ENCODE measurements around the gene TRAPPC6A. TPM values are rescaled to one million over a fixed set of nuclear protein-coding genes. Genes with fewer than 3 reads are reported as not detected.

The TRAPPC6A gene
- total and polyA plus RNA-seq, 5 donors from 2014 or later: 54.7 to 182 (median 164) TPM

DNA sequence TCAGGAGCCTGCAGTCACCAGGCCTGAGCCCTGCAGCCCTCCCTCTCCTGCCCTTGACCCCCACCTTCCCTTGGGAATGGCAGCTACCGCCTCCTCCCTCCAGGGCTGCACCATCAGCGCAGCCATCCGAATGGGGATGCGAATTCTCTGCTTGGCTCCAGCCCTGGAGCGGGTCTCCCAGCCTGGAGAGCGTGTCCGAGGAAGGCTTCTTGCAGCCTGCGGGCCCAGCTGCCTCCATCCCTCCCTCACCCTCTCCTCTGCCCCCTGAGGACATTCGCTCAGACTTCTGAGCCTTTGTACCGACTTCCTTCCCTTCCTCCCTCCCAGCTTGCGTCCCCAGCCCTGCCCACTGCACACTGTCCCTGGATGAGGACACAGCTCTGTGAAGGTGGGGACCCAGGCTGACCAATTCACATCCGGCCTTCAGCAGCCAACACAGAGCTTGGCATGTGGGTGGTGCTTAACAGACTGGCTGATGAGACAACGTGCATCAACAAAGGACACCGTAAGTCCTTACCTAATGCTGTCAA lies 11.2 kb downstream of the TRAPPC6A start:
- no peaks in the 10 kb centered on the region for H3K9me3 Mint-ChIP-seq
- DNase-seq (no peak), ATAC-seq (ENCODE audit: low read depth in 2 of 2) (no peak)
- Histone ChIP-seq H3K4me3 (ENCODE audit: low read depth, low read length) (no peak overlapping the region), H3K4me1 (ENCODE audit: control insufficient read depth, insufficient read depth, low read length, poor library complexity, severe bottlenecking) (peaks cover 39% of the 10 kb centered on the region), H3K27me3 (ENCODE audit: control insufficient read depth, insufficient read depth, low read length) (no peaks in the 10 kb centered on the region), H3K9me3 (ENCODE audit: control insufficient read depth in 2 of 2, low read length in 2 of 2) (no peaks in the 10 kb centered on the region), H3K36me3 (ENCODE audit: control insufficient read depth, insufficient read depth, low read length) (no peaks in the 10 kb centered on the region), H3K27ac (ENCODE audit: insufficient read depth, low read length, poor library complexity, severe bottlenecking) (no peak overlapping the region)
- no peak overlapping the region for H3K4me3 Mint-ChIP-seq
- H3K27ac Mint-ChIP-seq: peak overlapping the region in 2 of 3 donors; percentile 43 to 82
- peaks cover 5 to 53% (median 19%) of the 10 kb centered on the region in 4 donors for H3K4me1 Mint-ChIP-seq
- H3K27me3 Mint-ChIP-seq: no peaks in the 10 kb centered on the region
- H3K36me3 Mint-ChIP-seq: no peaks in the 10 kb centered on the region

DNA sequence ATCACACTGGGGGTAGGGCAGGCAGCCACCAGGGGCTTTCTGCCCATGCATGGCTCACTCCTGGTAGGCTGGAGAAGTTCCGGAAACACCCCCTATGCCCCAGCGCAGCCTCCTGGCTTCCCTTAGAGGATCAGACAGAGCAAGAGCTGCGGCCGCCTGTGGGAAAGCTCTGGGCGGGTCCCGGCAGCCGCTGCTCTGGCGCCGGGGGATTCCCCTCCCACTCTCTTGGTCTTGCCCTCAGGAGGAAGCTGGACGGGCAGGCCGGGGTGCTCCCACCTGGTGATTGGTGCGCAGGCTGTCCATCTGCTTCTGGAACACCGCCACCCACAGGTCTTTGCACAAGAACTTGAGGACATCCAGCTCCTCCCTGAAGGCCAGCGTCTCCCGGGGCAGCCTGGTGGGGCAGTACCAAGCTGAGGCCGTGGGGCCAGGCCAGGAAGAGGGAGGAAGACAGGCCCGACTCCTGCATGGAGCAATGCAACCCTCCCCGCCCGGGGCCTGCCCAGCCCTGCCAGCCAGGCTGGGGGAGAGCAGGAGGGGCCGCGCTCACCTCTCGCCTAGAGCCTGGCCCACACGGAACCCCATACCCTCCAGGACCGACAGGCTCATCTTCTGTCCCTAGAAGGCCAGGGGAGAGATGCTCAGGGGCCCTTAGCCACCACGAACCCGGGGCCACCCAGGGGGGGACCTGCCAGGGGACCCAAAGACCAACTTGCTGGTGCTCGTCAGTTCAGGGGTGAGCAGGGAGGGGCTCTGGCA lies 13.3 kb downstream of the TRAPPC6A start:
- H3K27me3 ChIP-seq (ENCODE audit: control insufficient read depth, insufficient read depth, low read length): no peaks in the 10 kb centered on the region
- H3K4me1 ChIP-seq (ENCODE audit: control insufficient read depth, insufficient read depth, low read length, poor library complexity, severe bottlenecking): peaks cover 19% of the 10 kb centered on the region
- peak overlapping the region; percentile 63 for H3K27ac ChIP-seq (ENCODE audit: insufficient read depth, low read length, poor library complexity, severe bottlenecking)
- DNase-seq: peak; percentile 17 to 61 (median 17)
- peak overlapping the region in 1 of 3 donors; percentile 86 for H3K27ac Mint-ChIP-seq
- no peaks in the 10 kb centered on the region for H3K27me3 Mint-ChIP-seq
- no peaks in the 10 kb centered on the region for H3K36me3 Mint-ChIP-seq
- peak; percentile 58 to 62 for ATAC-seq (ENCODE audit: low read depth in 2 of 2)
- peaks cover 0 to 36% (median 14%) of the 10 kb centered on the region in 4 donors for H3K4me1 Mint-ChIP-seq
- no peak overlapping the region for H3K4me3 Mint-ChIP-seq
- no peaks in the 10 kb centered on the region for H3K9me3 Mint-ChIP-seq
- H3K36me3 ChIP-seq (ENCODE audit: control insufficient read depth, insufficient read depth, low read length): no peaks in the 10 kb centered on the region
- no peak overlapping the region for H3K4me3 ChIP-seq (ENCODE audit: low read depth, low read length)
- H3K9me3 ChIP-seq (ENCODE audit: control insufficient read depth in 2 of 2, low read length in 2 of 2): no peaks in the 10 kb centered on the region

DNA sequence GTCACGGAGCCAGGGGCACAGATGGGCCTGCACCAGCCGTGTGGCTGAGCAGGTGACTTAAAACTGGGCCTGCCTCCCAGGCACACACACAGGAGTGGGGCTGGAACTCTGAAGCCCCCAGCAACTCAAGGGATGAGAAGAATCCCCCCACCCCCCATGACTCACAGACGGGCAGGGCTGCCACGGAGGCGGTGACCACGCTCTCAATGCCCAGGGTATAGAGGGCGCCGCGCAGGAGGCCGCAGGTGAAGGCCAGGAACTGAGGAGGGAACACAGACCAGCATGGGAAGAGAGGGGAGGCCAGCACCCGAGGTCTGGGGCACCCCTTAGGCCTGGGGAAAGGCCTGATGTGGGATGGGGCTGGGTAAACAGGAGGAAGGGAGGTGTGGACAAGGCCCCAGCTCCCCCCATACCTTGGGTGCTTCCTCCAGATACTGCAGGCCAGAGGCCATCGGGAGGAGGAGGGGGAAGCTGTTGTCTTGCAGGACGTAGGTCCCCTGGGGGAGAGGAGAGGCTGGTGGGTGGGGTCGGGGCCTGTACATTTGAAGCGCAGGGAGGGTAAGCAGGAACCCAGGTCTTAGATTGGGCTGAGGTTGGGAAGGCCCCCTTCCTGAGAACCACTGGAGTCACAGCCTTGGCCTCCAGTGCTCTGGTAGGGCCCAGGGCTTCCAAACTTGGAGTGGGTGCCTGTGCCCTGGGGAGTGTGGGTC lies 14.1 kb downstream of the TRAPPC6A start:
- Histone ChIP-seq H3K27me3 (ENCODE audit: control insufficient read depth, insufficient read depth, low read length) (no peaks in the 10 kb centered on the region), H3K9me3 (ENCODE audit: control insufficient read depth in 2 of 2, low read length in 2 of 2) (no peaks in the 10 kb centered on the region), H3K4me1 (ENCODE audit: control insufficient read depth, insufficient read depth, low read length, poor library complexity, severe bottlenecking) (peaks cover 17% of the 10 kb centered on the region), H3K36me3 (ENCODE audit: control insufficient read depth, insufficient read depth, low read length) (no peaks in the 10 kb centered on the region), H3K4me3 (ENCODE audit: low read depth, low read length) (no peak overlapping the region), H3K27ac (ENCODE audit: insufficient read depth, low read length, poor library complexity, severe bottlenecking) (peak overlapping the region; percentile 63)
- DNase-seq (no peak), ATAC-seq (ENCODE audit: low read depth in 2 of 2) (peak in 1 of 2 donors; percentile 13)
- Mint-ChIP-seq H3K4me1 (peaks cover 0 to 33% (median 14%) of the 10 kb centered on the region in 4 donors), H3K36me3 (no peaks in the 10 kb centered on the region), H3K27ac (peak overlapping the region in 2 of 3 donors; percentile 36 to 64), H3K9me3 (no peaks in the 10 kb centered on the region), H3K4me3 (peak overlapping the region in 1 of 4 donors; percentile 13), H3K27me3 (no peaks in the 10 kb centered on the region)

DNA sequence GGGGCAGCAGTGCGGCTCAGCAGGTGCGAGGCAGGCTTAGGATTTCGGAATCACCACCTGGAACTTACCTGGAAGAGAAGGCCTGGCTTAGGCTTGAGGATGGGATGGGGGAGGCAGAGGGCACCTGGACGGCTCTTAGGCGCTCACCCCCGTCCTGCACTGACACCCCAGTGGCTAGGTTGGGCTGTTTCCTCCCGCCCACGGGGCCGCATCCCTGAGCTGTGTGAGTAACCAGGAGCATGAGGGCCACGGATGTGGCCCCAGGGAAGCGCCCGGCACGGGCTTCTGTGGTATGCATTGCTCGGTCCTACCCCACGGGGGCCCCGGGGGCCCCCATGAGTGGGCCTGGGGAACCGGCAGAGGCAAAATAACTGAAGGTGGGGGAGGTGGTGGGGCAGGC lies 14.9 kb downstream of the TRAPPC6A start:
- no peaks in the 10 kb centered on the region for H3K27me3 Mint-ChIP-seq
- H3K36me3 Mint-ChIP-seq: no peaks in the 10 kb centered on the region
- Histone ChIP-seq H3K9me3 (ENCODE audit: control insufficient read depth in 2 of 2, low read length in 2 of 2) (no peaks in the 10 kb centered on the region), H3K4me3 (ENCODE audit: low read depth, low read length) (no peak overlapping the region), H3K36me3 (ENCODE audit: control insufficient read depth, insufficient read depth, low read length) (no peaks in the 10 kb centered on the region), H3K27me3 (ENCODE audit: control insufficient read depth, insufficient read depth, low read length) (no peaks in the 10 kb centered on the region), H3K4me1 (ENCODE audit: control insufficient read depth, insufficient read depth, low read length, poor library complexity, severe bottlenecking) (peaks cover 17% of the 10 kb centered on the region), H3K27ac (ENCODE audit: insufficient read depth, low read length, poor library complexity, severe bottlenecking) (no peak overlapping the region)
- H3K27ac Mint-ChIP-seq: no peak overlapping the region
- H3K4me3 Mint-ChIP-seq: no peak overlapping the region
- no peaks in the 10 kb centered on the region for H3K9me3 Mint-ChIP-seq
- no peak for ATAC-seq (ENCODE audit: low read depth in 2 of 2)
- DNase-seq: no peak
- H3K4me1 Mint-ChIP-seq: peaks cover 0 to 32% (median 14%) of the 10 kb centered on the region in 4 donors

DNA sequence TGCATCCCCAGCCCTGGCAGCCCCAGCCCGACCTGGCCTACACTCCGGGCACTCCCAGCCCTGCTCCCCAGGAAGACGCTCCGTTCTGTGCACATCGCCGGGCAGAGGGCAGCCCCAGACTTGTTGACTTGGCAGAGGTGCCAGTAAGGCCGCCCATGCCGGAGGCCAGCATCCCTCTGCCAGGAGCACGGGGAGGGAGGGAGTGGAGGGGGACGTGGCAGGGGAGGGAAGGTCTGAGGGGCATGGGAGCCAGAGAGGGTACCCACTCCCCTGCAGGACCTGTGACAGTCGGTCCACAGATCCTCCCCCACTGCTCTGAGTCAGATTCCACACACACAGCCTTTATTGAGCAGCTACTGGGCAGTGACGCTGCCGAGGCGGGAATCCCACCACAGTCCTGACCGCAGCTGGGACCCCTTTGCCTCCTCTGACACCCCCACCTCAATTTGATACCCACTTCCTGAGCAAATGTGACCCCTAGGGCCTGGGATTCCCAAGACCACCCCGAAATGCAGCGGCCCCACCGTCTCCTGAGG lies 15.4 kb downstream of the TRAPPC6A start:
- Mint-ChIP-seq H3K9me3 (no peaks in the 10 kb centered on the region), H3K4me3 (no peak overlapping the region), H3K36me3 (no peaks in the 10 kb centered on the region), H3K4me1 (peaks cover 0 to 32% (median 14%) of the 10 kb centered on the region in 4 donors), H3K27me3 (no peaks in the 10 kb centered on the region), H3K27ac (no peak overlapping the region)
- Histone ChIP-seq H3K4me3 (ENCODE audit: low read depth, low read length) (no peak overlapping the region), H3K36me3 (ENCODE audit: control insufficient read depth, insufficient read depth, low read length) (no peaks in the 10 kb centered on the region), H3K27ac (ENCODE audit: insufficient read depth, low read length, poor library complexity, severe bottlenecking) (no peak overlapping the region), H3K27me3 (ENCODE audit: control insufficient read depth, insufficient read depth, low read length) (no peaks in the 10 kb centered on the region), H3K4me1 (ENCODE audit: control insufficient read depth, insufficient read depth, low read length, poor library complexity, severe bottlenecking) (peaks cover 17% of the 10 kb centered on the region), H3K9me3 (ENCODE audit: control insufficient read depth in 2 of 2, low read length in 2 of 2) (no peaks in the 10 kb centered on the region)
- ATAC-seq (ENCODE audit: low read depth in 2 of 2) (no peak), DNase-seq (no peak)

DNA sequence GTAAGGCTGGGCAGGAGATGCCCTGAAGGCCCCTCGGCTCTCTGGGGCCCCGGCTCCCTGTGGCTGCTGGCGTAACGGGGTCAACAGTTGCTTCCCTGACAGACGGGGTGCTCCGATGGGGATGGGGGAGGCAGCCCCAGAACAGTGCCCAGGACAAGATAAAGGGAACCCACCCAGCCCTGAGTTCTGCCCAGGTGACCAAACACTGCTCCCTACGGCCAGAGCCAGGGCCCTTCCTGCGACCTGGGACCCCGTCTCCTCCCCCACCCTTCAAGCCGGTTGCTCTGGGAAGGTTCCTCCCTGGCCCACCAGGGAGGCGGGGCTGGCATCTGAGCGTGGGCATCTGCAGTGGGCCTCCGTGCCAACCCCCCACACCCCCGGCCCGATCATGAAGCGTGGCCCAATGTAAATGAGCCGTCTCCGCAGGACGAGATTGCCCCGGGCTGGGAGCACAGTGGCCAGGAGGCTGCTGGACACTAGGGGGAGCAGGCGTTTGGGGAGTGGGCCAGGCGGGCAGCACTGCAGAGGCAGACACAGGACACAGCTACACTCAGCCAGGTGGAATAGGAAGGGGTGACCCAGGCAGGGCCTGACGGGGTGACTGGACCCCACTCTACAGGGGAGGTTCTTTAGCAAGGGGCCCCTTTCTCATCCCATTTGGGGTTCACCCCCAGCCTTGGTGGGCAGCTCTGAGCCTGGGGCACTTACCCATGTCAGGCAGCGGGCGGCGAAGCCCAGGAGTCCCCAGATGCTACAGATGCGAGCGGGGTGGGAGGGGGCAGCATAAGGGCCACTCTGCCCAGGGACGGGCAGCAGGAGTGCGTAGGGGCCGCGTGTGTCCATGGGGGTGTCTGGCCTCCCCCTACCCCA lies 16.1 kb downstream of the TRAPPC6A start:
- H3K27me3 Mint-ChIP-seq: no peaks in the 10 kb centered on the region
- ATAC-seq (ENCODE audit: low read depth in 2 of 2): no peak
- Histone ChIP-seq H3K27ac (ENCODE audit: insufficient read depth, low read length, poor library complexity, severe bottlenecking) (no peak overlapping the region), H3K4me1 (ENCODE audit: control insufficient read depth, insufficient read depth, low read length, poor library complexity, severe bottlenecking) (peaks cover 17% of the 10 kb centered on the region), H3K36me3 (ENCODE audit: control insufficient read depth, insufficient read depth, low read length) (no peaks in the 10 kb centered on the region), H3K9me3 (ENCODE audit: control insufficient read depth in 2 of 2, low read length in 2 of 2) (no peaks in the 10 kb centered on the region), H3K4me3 (ENCODE audit: low read depth, low read length) (no peak overlapping the region), H3K27me3 (ENCODE audit: control insufficient read depth, insufficient read depth, low read length) (no peaks in the 10 kb centered on the region)
- DNase-seq: no peak
- H3K27ac Mint-ChIP-seq: no peak overlapping the region
- H3K36me3 Mint-ChIP-seq: no peaks in the 10 kb centered on the region
- no peak overlapping the region for H3K4me3 Mint-ChIP-seq
- peaks cover 0 to 2% (median 0%) of the 10 kb centered on the region in 7 donors for H3K9me3 Mint-ChIP-seq
- H3K4me1 Mint-ChIP-seq: peaks cover 0 to 29% (median 14%) of the 10 kb centered on the region in 4 donors

Measured in CD4-positive, CD25-positive, alpha-beta regulatory T cell (primary cell).